Psoas muscle (tissue), 8 donors: ENCODE measurements around the gene TBX18. TPM values are rescaled to one million over a fixed set of nuclear protein-coding genes. Genes with fewer than 3 reads are reported as not detected.

ENCODE experiments used
- ATAC-seq, 4 donors: fragments of 200-7000 bp; cut with Tn5 transposase; one replicate each; pipeline ENCODE4 v1.9.1; 2020; ENCODE audit warnings: moderate library complexity in 3 of 4, mild to moderate bottlenecking in 2 of 4
- DNase-seq, 2 donors: peaks; one replicate each; pipeline ENCODE4 v3.0.0-alpha.2; 2020
- H3K27ac ChIP-seq: fragments of 200-600 bp; one replicate; pipeline ENCODE4 v1.8.0; 2022
- H3K27me3 ChIP-seq, 3 donors: fragments of 200-600 bp in 1 of 3; one replicate each; pipeline versions ENCODE4 v1.6.1 to v1.8.0; 2013 to 2022; ENCODE audit warnings: low read length in 2 of 3, mild to moderate bottlenecking in 2 of 3, moderate library complexity in 1 of 3; ENCODE audit not compliant: insufficient read depth in 3 of 3
- H3K36me3 ChIP-seq, 2 donors: fragments of 200-600 bp in 1 of 2; one replicate each; pipeline versions ENCODE4 v1.6.1 to v1.8.0; 2013 to 2022; ENCODE audit warnings: low read depth in 1 of 2, mild to moderate bottlenecking in 1 of 2, moderate library complexity in 1 of 2; ENCODE audit not compliant: insufficient read depth in 1 of 2
- H3K4me1 ChIP-seq: fragments of 200-600 bp; one replicate; pipeline ENCODE4 v1.8.0; 2022
- H3K4me3 ChIP-seq: fragments of 200-600 bp; one replicate; pipeline ENCODE4 v1.8.0; 2022; ENCODE audit warnings: mild to moderate bottlenecking
- H3K9me3 ChIP-seq: fragments of 200-600 bp; one replicate; pipeline ENCODE4 v1.8.0; 2022
- CTCF ChIP-seq: fragments of 200-600 bp; IDR thresholded peaks from one replicate; pipeline ENCODE4 v1.8.0; 2022; ENCODE audit warnings: antibody characterized with exemption
- WGBS, 3 donors: extraction: QIAGEN DNeasy Blood & Tissue Kit; methylation state at CpG; one replicate each; pipeline versions ENCODE4 v1.1.6 to v1.1.7; 2013; 5-methylcytosine and 5-hydroxymethylcytosine counted together
- intact Hi-C, 2 donors: fragments of 100-400 bp; cut with DNase I; formaldehyde crosslinking; loops; one replicate each; pipeline versions ENCODE4 v1.11.0 to v1.14.2; 2022
- long read RNA-seq, 2 donors: library from polyadenylated mRNA; unstranded; transcript quantifications; one replicate each; pipeline ENCODE4 v2.0.0, GENCODE V29; 2021
- polyA plus RNA-seq, 3 donors: library from polyadenylated mRNA; stranded (reverse); fragments of 200-250 nt; gene quantifications; one replicate each; pipeline ENCODE4 v1.2.3, GENCODE V29; 2013
- total RNA-seq, 4 donors: library from RNA; stranded (reverse); fragmentation: NEBNext Ultra II Directional in 2 of 4; extraction: Animal tissue kit (Norgen Biotek cat#: 25700) in 2 of 4; gene quantifications; one replicate each; pipeline versions ENCODE4 v1.2.1 to v1.2.4, GENCODE V29; 2021 to 2023
- donor health status: healthy with polysubstance abuse.
- donor health status: DM: no; HTN: no; CAD: no; lungs with moderate emphysema.
- donor health status: Bipolar disorder and iron deficiency.
- donor health status: healthy.
- donor health status: DM: yes; HTN: yes; CAD: no.
- donor health status: DM: no; HTN: no; CAD: no.
- donor health status: DM: no; HTN: no; CAD: no.
- donor health status: DM: yes; HTN: yes; CAD: no.

The TBX18 gene
- total RNA-seq: 1 to 10 TPM in 1 of 4 donors, under 1 TPM in 3; 0.24 to 1.0 (median 0.91) TPM
- under 1 TPM; 0.40 to 0.55 (median 0.53) TPM for polyA plus RNA-seq
- long read RNA-seq, donor 1: 0 reads
- long read RNA-seq, donor 2: 0 reads

GRCh38 chr6:84764332-84765049 lies at the start of gene TBX18:
Gene TBX18, minus strand, starts transcription at chr6:84764598. Its CDS starts 417 bp downstream, at chr6:84764181.
- H3K4me1 ChIP-seq: no peaks in the 10 kb centered on the region
- no peak for TF ChIP-seq CTCF
- H3K9me3 ChIP-seq: no peaks in the 10 kb centered on the region
- peak within 1 kb of the TSS; percentile 75 for H3K27ac ChIP-seq
- peak within 1 kb of the TSS; percentile 65 for H3K4me3 ChIP-seq
- WGBS, 3 donors: 1 to 2% (median 2%) methylated on average over 42 of the region's 42 CpGs
- intact Hi-C loops: no loop called here
- ATAC-seq (peak; percentile 74 to 89 (median 86)), DNase-seq (peak; percentile 89 to 93)
- no peaks in the 10 kb centered on the region for H3K36me3 ChIP-seq
- H3K27me3 ChIP-seq: peaks cover 10 to 77% (median 39%) of the 10 kb centered on the region in 3 donors

GRCh38 chr6:84811351-84811750 lies 47.0 kb upstream of the TBX18 start:
- no peak for ATAC-seq
- TF ChIP-seq CTCF: no peak
- no peaks in the 10 kb centered on the region for H3K27me3 ChIP-seq
- DNase-seq: no peak
- H3K36me3 ChIP-seq: no peaks in the 10 kb centered on the region
- H3K4me3 ChIP-seq: no peak overlapping the region
- intact Hi-C loops: no loop called here
- H3K4me1 ChIP-seq: no peaks in the 10 kb centered on the region
- H3K9me3 ChIP-seq: no peaks in the 10 kb centered on the region
- H3K27ac ChIP-seq: no peak overlapping the region

- H3K36me3 ChIP-seq: no peaks in the 10 kb centered on the region
- no peaks in the 10 kb centered on the region for H3K4me1 ChIP-seq
- no peak for TF ChIP-seq CTCF
- 7 to 14% (median 10%) methylated on average over 4 of the region's 4 CpGs for WGBS, 3 donors
- H3K9me3 ChIP-seq: no peaks in the 10 kb centered on the region
- no peaks in the 10 kb centered on the region for H3K27me3 ChIP-seq
- DNase-seq (no peak), ATAC-seq (no peak)
- no peak overlapping the region for H3K4me3 ChIP-seq
- intact Hi-C loops: no loop called here
- no peak overlapping the region for H3K27ac ChIP-seq
These were observed 45.1 kb upstream of the TBX18 start for GRCh38 chr6:84809455-84809854.

GRCh38 chr6:84808491-84809061 lies 44.2 kb upstream of the TBX18 start:
- Histone ChIP-seq H3K27me3 (peaks cover 0 to 2% (median 0%) of the 10 kb centered on the region in 3 donors), H3K27ac (no peak overlapping the region), H3K4me1 (no peaks in the 10 kb centered on the region), H3K9me3 (no peaks in the 10 kb centered on the region), H3K36me3 (no peaks in the 10 kb centered on the region), H3K4me3 (no peak overlapping the region)
- 59 to 70% (median 68%) methylated on average over 6 of the region's 6 CpGs for WGBS, 3 donors
- ATAC-seq (no peak), DNase-seq (no peak)
- intact Hi-C loops: no loop called here
- no peak for TF ChIP-seq CTCF
